Measurements from ENCODE around the gene GID8. TPM values are rescaled to one million over a fixed set of nuclear protein-coding genes. Genes with fewer than 3 reads are reported as not detected.
A peak's percentile ranks its signal among the peaks of the same experiment; 100 is the strongest.

Gene GID8
- 57.8 TPM for polyA plus RNA-seq (ENCODE audit: insufficient read length)
- long read RNA-seq, donor 1, full-length matches to known transcripts = 38 of 80 reads
- long read RNA-seq, donor 1, partial matches to known transcripts = 42 of 80 reads
- long read RNA-seq, donor 1, other reads (novel, unspliced or antisense) = 0 of 80 reads
- long read RNA-seq, donor 2, full-length matches to known transcripts = 35 of 41 reads
- long read RNA-seq, donor 2, partial matches to known transcripts = 6 of 41 reads
- long read RNA-seq, donor 2, other reads (novel, unspliced or antisense) = 0 of 41 reads
- long read RNA-seq, donor 3, full-length matches to known transcripts = 23 of 29 reads
- long read RNA-seq, donor 3, partial matches to known transcripts = 6 of 29 reads
- long read RNA-seq, donor 3, other reads (novel, unspliced or antisense) = 0 of 29 reads
- long read RNA-seq, donor 4, full-length matches to known transcripts = 2 of 2 reads
- long read RNA-seq, donor 4, partial matches to known transcripts = 0 of 2 reads
- long read RNA-seq, donor 4, other reads (novel, unspliced or antisense) = 0 of 2 reads
- long read RNA-seq, donor 5, full-length matches to known transcripts = 32 of 32 reads
- long read RNA-seq, donor 5, partial matches to known transcripts = 0 of 32 reads
- long read RNA-seq, donor 5, other reads (novel, unspliced or antisense) = 0 of 32 reads
- long read RNA-seq, donor 6, full-length matches to known transcripts = 39 of 39 reads
- long read RNA-seq, donor 6, partial matches to known transcripts = 0 of 39 reads
- long read RNA-seq, donor 6, other reads (novel, unspliced or antisense) = 0 of 39 reads
- long read RNA-seq, donor 7, full-length matches to known transcripts = 43 of 103 reads
- long read RNA-seq, donor 7, partial matches to known transcripts = 60 of 103 reads
- long read RNA-seq, donor 7, other reads (novel, unspliced or antisense) = 0 of 103 reads
- long read RNA-seq, donor 8, full-length matches to known transcripts = 12 of 12 reads
- long read RNA-seq, donor 8, partial matches to known transcripts = 0 of 12 reads
- long read RNA-seq, donor 8, other reads (novel, unspliced or antisense) = 0 of 12 reads

DNA sequence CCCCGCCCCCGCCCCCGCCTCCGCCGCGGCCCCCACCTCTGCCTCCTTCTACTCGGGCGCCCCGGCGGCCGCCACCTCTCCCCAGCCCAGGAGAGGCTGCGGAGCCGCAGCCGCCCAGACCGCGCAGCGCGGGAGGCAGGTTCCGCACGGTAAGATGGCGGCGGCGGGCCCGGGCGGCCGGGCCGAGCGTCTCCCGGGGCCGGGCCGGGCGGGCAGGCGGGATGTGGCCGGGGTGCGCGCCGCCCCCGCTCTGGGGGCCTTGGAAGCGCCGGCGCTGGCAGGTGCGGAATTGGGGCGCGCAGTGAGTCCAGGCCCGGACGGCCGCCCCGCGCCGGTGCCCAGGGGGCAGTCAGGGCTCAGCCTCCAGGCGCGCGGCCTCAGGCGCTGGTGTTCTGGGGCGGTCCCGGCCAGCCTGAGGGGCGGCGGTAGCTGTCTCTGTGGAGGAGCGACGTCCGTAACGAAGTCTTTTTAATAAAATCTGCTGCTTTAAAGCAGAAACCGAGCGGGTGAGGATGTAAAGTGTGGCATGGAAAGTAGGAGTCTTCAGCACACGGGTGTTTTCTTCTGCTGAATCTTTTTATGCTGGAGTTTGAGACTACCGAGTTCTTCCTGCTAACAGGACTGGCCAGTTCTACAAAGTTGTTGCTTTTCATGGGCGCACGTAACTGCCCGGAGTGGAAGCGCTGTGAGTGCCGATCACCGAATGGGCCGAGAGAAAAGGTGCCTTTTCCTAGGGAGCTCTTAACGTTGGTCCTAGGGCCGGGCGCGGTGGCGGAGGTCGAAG is at the start of gene GID8:
GID8 (plus strand) TSS at position 43 of the 784 bp plus-strand sequence. CDS start 3,356 bp downstream, outside the sequence.
- no peak for DNase-seq

- no peak for DNase-seq
Measured at GRCh38 chr20:62888406-62888805, 49.5 kb upstream of the GID8 start.

DNA sequence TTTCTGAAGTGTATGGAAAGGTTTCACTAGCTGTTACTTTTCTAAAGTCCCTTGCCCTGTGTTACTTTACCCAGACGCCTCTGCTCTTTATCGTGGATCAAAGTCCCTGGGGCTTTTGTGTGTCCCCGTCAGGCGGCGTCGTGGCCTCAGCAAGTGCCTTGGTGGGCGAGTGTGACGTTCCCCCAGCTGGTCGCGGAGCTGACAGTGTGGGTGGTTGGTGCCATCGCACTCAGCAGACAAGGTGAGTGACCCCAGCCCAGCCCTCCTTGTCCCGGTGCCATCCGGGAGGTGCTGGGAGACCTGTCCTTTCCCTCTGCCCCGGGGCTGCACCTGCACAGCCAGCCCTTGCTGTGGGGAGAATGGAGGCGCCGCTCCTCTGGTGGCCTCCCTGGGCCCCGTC is 49.0 kb upstream of the GID8 start:
- DNase-seq = no peak

- DNase-seq = no peak
Measured at GRCh38 chr20:62889411-62889810, 48.5 kb upstream of the GID8 start.

DNA sequence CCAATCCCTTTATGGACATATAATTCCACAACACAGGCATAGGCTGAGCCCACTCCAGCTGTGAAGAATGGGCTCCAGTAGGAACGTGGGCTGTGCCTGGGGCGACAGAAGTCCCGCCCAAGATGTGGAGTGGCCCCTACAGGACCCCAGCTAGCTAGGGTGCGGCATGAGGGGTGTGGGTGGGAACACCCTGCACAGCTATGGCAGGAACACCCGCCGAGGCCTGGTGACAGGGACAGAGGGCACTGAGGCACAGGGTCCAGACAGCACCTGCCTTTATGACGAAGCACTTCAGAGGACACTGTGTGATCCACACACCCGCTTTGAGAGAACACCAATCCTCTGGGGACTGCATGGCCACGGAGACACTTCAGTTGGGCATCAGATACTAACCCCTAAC is 48.1 kb upstream of the GID8 start:
- DNase-seq = no peak

GRCh38 chr20:62890444-62890843 is 47.5 kb upstream of the GID8 start:
- no peak for DNase-seq

DNA sequence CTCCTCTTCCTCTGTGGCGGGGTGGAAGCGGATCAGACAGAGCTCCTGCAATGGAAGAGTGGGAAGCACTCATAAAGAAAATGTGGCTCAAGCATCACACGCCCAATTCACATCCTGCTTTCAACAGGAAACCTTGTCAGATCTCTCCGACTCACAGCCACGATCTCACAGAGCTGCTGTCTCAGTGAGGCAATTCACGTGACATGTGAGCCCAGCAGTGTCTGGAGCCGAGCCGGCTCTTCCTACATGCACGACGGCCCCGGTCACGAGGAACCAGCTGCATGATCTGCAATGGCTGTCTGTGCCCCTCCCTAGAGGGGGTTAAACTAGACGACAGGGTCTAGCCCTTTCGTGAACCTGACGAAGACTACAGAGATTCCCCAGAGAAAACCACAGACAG is 46.8 kb upstream of the GID8 start:
- DNase-seq = no peak

DNA sequence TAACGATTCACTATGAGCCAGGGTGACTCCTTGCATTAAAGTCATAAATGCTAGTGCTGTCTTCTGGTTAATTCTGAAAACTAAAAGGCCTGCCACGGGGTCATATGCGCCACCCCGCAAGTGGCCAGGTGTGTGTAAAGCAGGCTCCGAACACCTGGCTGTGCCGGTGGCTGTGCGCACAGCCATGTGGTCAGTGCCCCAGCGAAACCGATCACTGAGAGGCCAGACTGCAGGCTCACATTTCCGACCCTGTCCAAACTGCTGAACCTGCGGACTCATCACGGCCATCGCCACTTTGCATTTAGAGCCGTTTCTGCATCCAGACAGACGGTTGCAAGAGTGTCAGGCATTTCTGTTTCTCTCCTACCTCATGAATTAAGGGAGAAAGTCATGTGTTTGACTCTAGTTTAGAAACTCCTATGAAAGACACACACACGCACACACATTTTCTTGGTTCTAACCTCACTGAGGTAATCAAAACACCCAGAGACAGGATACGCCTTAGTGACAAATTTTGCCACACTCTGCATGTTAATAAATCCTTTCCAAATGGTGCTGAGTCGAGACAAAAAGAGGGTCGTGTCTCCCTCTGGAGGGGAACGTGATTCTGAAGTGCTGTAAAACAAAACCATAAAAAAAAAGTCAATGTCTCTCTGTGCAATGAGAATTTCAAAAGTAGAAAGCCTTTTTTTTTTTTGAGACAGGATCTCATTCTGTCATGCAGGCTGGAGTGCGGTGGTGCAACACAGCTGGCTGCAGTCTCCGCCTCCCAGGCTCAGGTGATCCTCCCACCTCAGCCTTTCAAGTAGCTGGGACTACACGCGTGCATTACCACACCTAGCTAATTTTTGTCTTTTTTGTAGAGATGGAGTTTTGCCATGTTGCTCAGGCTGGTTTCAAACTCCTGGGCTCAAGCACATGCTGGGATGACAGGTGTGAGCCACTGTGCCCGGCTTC is 45.3 kb upstream of the GID8 start:
- DNase-seq = no peak

- no peak for DNase-seq
Measured at GRCh38 chr20:62893700-62894099, 44.2 kb upstream of the GID8 start.

- DNase-seq = no peak
Measured at GRCh38 chr20:62894261-62894660, 43.7 kb upstream of the GID8 start.

GRCh38 chr20:62895539-62895938 is 42.4 kb upstream of the GID8 start:
- no peak for DNase-seq

GRCh38 chr20:62896526-62896925 is 41.4 kb upstream of the GID8 start:
- DNase-seq = no peak

DNA sequence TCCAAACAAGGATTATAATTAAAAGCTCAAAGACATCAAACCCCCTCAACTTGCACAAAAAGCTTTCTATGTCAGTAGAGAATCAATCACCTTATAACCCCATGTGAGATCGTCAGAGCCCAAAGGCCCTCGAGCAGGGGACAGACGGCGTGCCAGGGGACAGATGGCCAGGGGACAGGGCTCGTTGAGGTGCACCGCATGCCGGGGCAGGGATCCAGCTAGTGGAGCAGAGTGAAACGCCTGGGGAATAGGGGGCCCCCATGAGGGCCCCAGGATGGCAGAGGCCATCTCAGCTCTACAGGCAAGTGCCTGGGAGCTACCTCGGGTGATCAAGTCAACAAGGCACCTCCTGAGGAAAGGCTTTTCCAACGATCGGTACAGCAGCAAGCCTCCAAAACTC is 40.3 kb upstream of the GID8 start:
- no peak for DNase-seq

- no peak for DNase-seq
Measured at GRCh38 chr20:62898093-62898964, 39.6 kb upstream of the GID8 start.

GRCh38 chr20:62898970-62899632 is 38.8 kb upstream of the GID8 start:
- no peak for DNase-seq

GRCh38 chr20:62899633-62900051 is 38.3 kb upstream of the GID8 start:
- no peak for DNase-seq

DNA sequence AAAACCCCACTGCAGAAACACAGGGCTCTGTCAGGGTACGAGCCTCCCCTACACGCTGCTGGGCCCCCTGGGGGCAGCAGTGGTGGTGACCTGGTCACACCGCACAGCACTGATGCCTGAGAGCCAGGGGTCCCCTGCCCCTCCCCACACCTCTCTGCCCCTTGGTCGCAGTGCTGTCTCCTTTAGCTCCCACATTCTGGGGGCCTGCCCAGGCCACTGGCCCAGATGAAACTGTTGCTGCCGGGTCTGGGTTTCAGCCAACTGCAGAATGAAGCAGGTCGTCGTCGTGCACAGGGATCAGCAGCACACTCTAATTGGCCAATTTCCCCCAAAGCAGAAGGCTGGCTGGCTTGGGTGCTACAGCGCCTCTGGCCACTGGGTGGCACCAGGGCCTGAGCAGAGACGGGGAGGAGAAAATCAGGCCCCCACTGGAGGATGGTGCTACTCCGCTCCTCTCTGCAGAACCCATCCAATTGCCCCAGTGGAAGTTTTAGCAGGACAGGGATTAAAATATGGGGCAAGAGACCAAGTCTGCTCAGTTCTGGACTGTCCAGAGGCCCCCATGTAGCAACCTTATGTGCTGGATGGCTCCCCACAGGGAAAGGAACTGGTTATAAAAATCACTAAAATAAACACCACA is 37.8 kb upstream of the GID8 start:
- DNase-seq = peak; percentile 59
